ENCODE measurements around the gene BRD2. TPM values are rescaled to one million over a fixed set of nuclear protein-coding genes. Genes with fewer than 3 reads are reported as not detected.

Gene BRD2
- total and polyA plus RNA-seq, 9 of the 15 experiments (the other 6 are each of a cell fraction or from before 2014, with no cell fraction given), result 19.0 to 252 (median 181) TPM

GRCh38 chr6:32954986-32955802 is 13.2 kb upstream of the BRD2 start:
- Histone ChIP-seq H2AFZ (ENCODE audit: low read depth, low read length) (no peak overlapping the region), H3K79me2 (ENCODE audit: control insufficient read depth, insufficient read depth, low read length) (no peaks in the 10 kb centered on the region), H3K4me3 (no peak overlapping the region), H3K27ac (ENCODE audit: extremely low read depth, low read depth, low read length) (no peak overlapping the region), H3K36me3 (ENCODE audit: control insufficient read depth, insufficient read depth, low read length) (no peaks in the 10 kb centered on the region), H3K4me1 (replicated peaks in 1 of 2; ENCODE audit: control insufficient read depth in 2 of 2, insufficient read depth in 2 of 2, low read length in 2 of 2) (no peaks in the 10 kb centered on the region; a peak in 1 of 5 replicates), H3K9me3 (replicated peaks; ENCODE audit: control insufficient read depth, insufficient read depth, low read depth, low read length) (no peaks in the 10 kb centered on the region), H3K9me1 (ENCODE audit: control insufficient read depth, insufficient read depth, low read length) (no peaks in the 10 kb centered on the region), H3K4me2 (ENCODE audit: insufficient read depth, low read length) (no peak overlapping the region), H4K20me1 (replicated peaks; ENCODE audit: control insufficient read depth, insufficient read depth, low read length) (no peaks in the 10 kb centered on the region), H3K9ac (ENCODE audit: insufficient read depth in 1 of 2, low read depth in 2 of 2, low read length in 2 of 2) (no peak overlapping the region), H3K27me3 (ENCODE audit: control insufficient read depth in 2 of 2, insufficient read depth in 2 of 2, low read length in 2 of 2) (peaks cover 0 to 14% of the 10 kb centered on the region in 2 experiments; a peak in 2 of 5 replicates)
- ATAC-seq (peak; percentile 61), DNase-seq (ENCODE audit: extremely low read depth in 1 of 4, low spot score in 3 of 4) (peak in 2 of 4 experiments; percentile 32 to 36), FAIRE-seq (no peak)
- ChIA-PET POLR2A (interaction anchor here (0.6 to 13.5 kb wide), 5 partner anchors 13 to 125 kb away, joined by 3 to 309 read pairs (median 3); partner anchors contain the start of genes BRD2 and TAP1), CTCF (ENCODE audit: low intra/inter-chr PET ratio) (interaction anchor here (0.7 to 0.8 kb wide), 2 partner anchors 15 to 542 kb away, joined by 3 to 5 read pairs; partner anchors contain the start of gene HLA-DMB)
- no TSS peak for BruUV-seq (replicated peaks)
- WGBS (ENCODE audit: insufficient coverage, low coverage, missing lambda C conversion rate), result 3% methylated on average over 3 of the region's 3 CpGs
- intact Hi-C loops (cut with micrococcal nuclease), result no loop called here
- in situ Hi-C loops (cut with MboI), result loop anchor here (25.0 kb wide), 1 partner anchor 1418 kb away; the partner anchor contains the start of genes ATP6V1G2, DDX39B, MCCD1 and NFKBIL1
- TF ChIP-seq EWSR1 (IDR thresholded peaks at IDR 0.05; ENCODE audit: borderline replicate concordance, low read depth, partially characterized antibody), result no peak
- no peak for TF ChIP-seq ZNF282 (CRISPR knock-in tag; IDR thresholded peaks at IDR 0.05)
- no peak for TF ChIP-seq TSC22D4 (tag; IDR thresholded peaks at IDR 0.05)
- TF ChIP-seq KLF6 (CRISPR knock-in tag; IDR thresholded peaks at IDR 0.05; ENCODE audit: borderline replicate concordance), result no peak
- TF ChIP-seq NR4A1 (CRISPR knock-in tag; IDR thresholded peaks at IDR 0.05), result no peak
- TF ChIP-seq NR4A1 (tag; IDR thresholded peaks at IDR 0.05), result no peak
- TF ChIP-seq ZNF316 (IDR thresholded peaks at IDR 0.05), result peak; percentile 90
- no peak for TF ChIP-seq POLR3A (IDR thresholded peaks at IDR 0.05; ENCODE audit: borderline replicate concordance, extremely low read depth, insufficient read depth, insufficient read length)
- no peak for TF ChIP-seq SAFB (IDR thresholded peaks at IDR 0.05; ENCODE audit: borderline replicate concordance, low read depth, low read length)
- TF ChIP-seq MAFG (tag; conservative IDR thresholded peaks at IDR 0.05), result peak; percentile 70
- no peak for TF ChIP-seq USF1 (CRISPR knock-in tag; IDR thresholded peaks at IDR 0.05)
- TF ChIP-seq NCOA6 (IDR thresholded peaks at IDR 0.05), result no peak
- no peak for TF ChIP-seq ZNF398 (CRISPR knock-in tag; IDR thresholded peaks at IDR 0.05)
- TF ChIP-seq ZKSCAN3 (CRISPR knock-in tag; IDR thresholded peaks at IDR 0.05), result no peak
- TF ChIP-seq POLR2AphosphoS2 (IDR thresholded peaks at IDR 0.05; ENCODE audit: low read length), result no peak
- TF ChIP-seq ZNF507 (tag; conservative IDR thresholded peaks at IDR 0.05), result no peak
- TF ChIP-seq LARP7 (IDR thresholded peaks at IDR 0.05), result no peak
- TF ChIP-seq RAD21 (CRISPR knock-in tag; conservative IDR thresholded peaks at IDR 0.05 in 1 of 2, IDR thresholded peaks at IDR 0.05 in 1 of 2), result peak in 1 of 2 experiments; percentile 14; a peak in 1 of 4 replicates
- TF ChIP-seq C11orf30 (IDR thresholded peaks at IDR 0.05; ENCODE audit: low read depth), result peak; percentile 76
- no peak for TF ChIP-seq HCFC1 (IDR thresholded peaks at IDR 0.05; ENCODE audit: low read depth, low read length)
- no peak for TF ChIP-seq CBX3 (IDR thresholded peaks at IDR 0.05; ENCODE audit: borderline replicate concordance in 1 of 2, low read length in 2 of 2)

Measured in K562 (cell line).